ENCODE measurements around the gene RABGGTA. TPM values are rescaled to one million over a fixed set of nuclear protein-coding genes. Genes with fewer than 3 reads are reported as not detected.
"Not testable (repeated sequence)": the region's sequence is repeated elsewhere in the genome, so short reads cannot be mapped to it uniquely, and the experiment has no call there.

RABGGTA gene
- total and polyA plus RNA-seq, 8 donors = 16.0 to 230 (median 87.8) TPM

- peak in 1 of 2 donors; percentile 39 for DNase-seq
- H3K9me3 ChIP-seq = no peaks in the 10 kb centered on the region
- peak overlapping the region; percentile 76 to 95 (median 76) for H3K4me3 ChIP-seq
- TF ChIP-seq CTCF (IDR thresholded peaks at IDR 0.05) (no peak), EP300 (IDR thresholded peaks at IDR 0.05) (no peak), POLR2A (IDR thresholded peaks at IDR 0.05) (no peak), POLR2AphosphoS5 (IDR thresholded peaks at IDR 0.05) (no peak)
- WGBS, 5 donors = 7 to 10% (median 8%) methylated on average over 23 of the region's 23 CpGs
- H3K36me3 ChIP-seq = peaks cover 13 to 38% (median 28%) of the 10 kb centered on the region in 4 donors
- intact Hi-C loops (cut with DNase I; ENCODE audit: low total_unique reads) = no loop called here
- peak overlapping the region; percentile 81 to 96 (median 88) for H3K27ac ChIP-seq
- H3K4me1 ChIP-seq = peaks cover 26 to 67% (median 51%) of the 10 kb centered on the region in 4 donors
- H3K27me3 ChIP-seq = no peaks in the 10 kb centered on the region
These were observed 39.9 kb downstream of the RABGGTA start for GRCh38 chr14:24231263-24232120.

GRCh38 chr14:24228902-24229301 is 42.5 kb downstream of the RABGGTA start:
- TF ChIP-seq EP300 (IDR thresholded peaks at IDR 0.05) (no peak), POLR2A (IDR thresholded peaks at IDR 0.05) (no peak), POLR2AphosphoS5 (IDR thresholded peaks at IDR 0.05) (no peak), CTCF (IDR thresholded peaks at IDR 0.05) (no peak)
- WGBS, 5 donors = 0 to 90% (median 33%) methylated on average over 1 of the region's 1 CpG
- DNase-seq = no peak
- peaks cover 4 to 23% (median 15%) of the 10 kb centered on the region in 4 donors for H3K36me3 ChIP-seq
- H3K4me1 ChIP-seq = peaks cover 20 to 42% (median 32%) of the 10 kb centered on the region in 4 donors
- H3K4me3 ChIP-seq = no peak overlapping the region
- no peaks in the 10 kb centered on the region for H3K27me3 ChIP-seq
- H3K27ac ChIP-seq = no peak overlapping the region
- no peaks in the 10 kb centered on the region for H3K9me3 ChIP-seq
- intact Hi-C loops (cut with DNase I; ENCODE audit: low total_unique reads) = no loop called here

GRCh38 chr14:24226473-24226872 is 44.9 kb downstream of the RABGGTA start:
- no peak overlapping the region for H3K4me3 ChIP-seq
- no peak for DNase-seq
- H3K27me3 ChIP-seq = no peaks in the 10 kb centered on the region
- H3K36me3 ChIP-seq = peaks cover 4 to 23% (median 15%) of the 10 kb centered on the region in 4 donors
- no peak overlapping the region for H3K27ac ChIP-seq
- intact Hi-C loops (cut with DNase I; ENCODE audit: low total_unique reads) = no loop called here
- WGBS, 5 donors = 74 to 90% (median 84%) methylated on average over 1 of the region's 1 CpG
- no peaks in the 10 kb centered on the region for H3K9me3 ChIP-seq
- peaks cover 9 to 30% (median 19%) of the 10 kb centered on the region in 4 donors for H3K4me1 ChIP-seq
- TF ChIP-seq CTCF (IDR thresholded peaks at IDR 0.05) = no peak
- no peak for TF ChIP-seq POLR2A (IDR thresholded peaks at IDR 0.05)
- TF ChIP-seq EP300 (IDR thresholded peaks at IDR 0.05) = no peak
- TF ChIP-seq POLR2AphosphoS5 (IDR thresholded peaks at IDR 0.05) = no peak

- Histone ChIP-seq H3K27ac (no peak overlapping the region), H3K27me3 (no peaks in the 10 kb centered on the region), H3K9me3 (no peaks in the 10 kb centered on the region), H3K4me3 (no peak overlapping the region), H3K4me1 (peaks cover 0 to 16% (median 5%) of the 10 kb centered on the region in 4 donors), H3K36me3 (peaks cover 4 to 23% (median 14%) of the 10 kb centered on the region in 4 donors)
- TF ChIP-seq CTCF (IDR thresholded peaks at IDR 0.05) (no peak), POLR2AphosphoS5 (IDR thresholded peaks at IDR 0.05) (no peak), POLR2A (IDR thresholded peaks at IDR 0.05) (no peak), EP300 (IDR thresholded peaks at IDR 0.05) (no peak)
- WGBS, 5 donors = 88 to 94% (median 92%) methylated on average over 7 of the region's 7 CpGs
- no peak for DNase-seq
- intact Hi-C loops (cut with DNase I; ENCODE audit: low total_unique reads) = no loop called here
These were observed 46.8 kb downstream of the RABGGTA start for GRCh38 chr14:24224618-24225071.

GRCh38 chr14:24222987-24223386 is 48.4 kb downstream of the RABGGTA start:
- H3K27ac ChIP-seq; intact Hi-C loops (cut with DNase I; ENCODE audit: low total_unique reads); H3K27me3 ChIP-seq; H3K4me1 ChIP-seq; H3K4me3 ChIP-seq; H3K9me3 ChIP-seq; DNase-seq: not testable (repeated sequence)
- peaks cover 4 to 21% (median 7%) of the 10 kb centered on the region in 4 donors for H3K36me3 ChIP-seq
- 93 to 100% (median 97%) methylated on average over 4 of the region's 4 CpGs for WGBS, 5 donors
